Neuronal stem cell (in vitro differentiated cells): ENCODE data around the gene FCHO1.

Experiments
- DNase-seq: peaks from one replicate; pipeline ENCODE4 v3.0.0-alpha.2; 2013; ENCODE audit warnings: low spot score
- H2AFZ ChIP-seq: one replicate; pipeline ENCODE4 v1.6.1; 2013; ENCODE audit warnings: mild to moderate bottlenecking, low read length, inconsistent platforms
- H2AK5ac ChIP-seq: 2 replicates; pipeline ENCODE4 v1.6.1; 2013; ENCODE audit warnings: low read depth, mild to moderate bottlenecking, inconsistent platforms, low read length, moderate library complexity, mixed read lengths
- H2BK120ac ChIP-seq: 2 replicates; pipeline ENCODE4 v1.6.1; 2013; ENCODE audit warnings: low read depth, mild to moderate bottlenecking, inconsistent platforms, low read length, moderate library complexity, mixed read lengths
- H2BK12ac ChIP-seq: one replicate; pipeline ENCODE4 v1.6.1; 2013; ENCODE audit warnings: low read length, inconsistent platforms
- H2BK15ac ChIP-seq: 2 replicates; pipeline ENCODE4 v1.6.1; 2013; ENCODE audit warnings: mild to moderate bottlenecking, low read length, inconsistent platforms, mixed read lengths
- H2BK5ac ChIP-seq: one replicate; pipeline ENCODE4 v1.6.1; 2013; ENCODE audit warnings: inconsistent platforms, mild to moderate bottlenecking, low read length, moderate library complexity
- H3K14ac ChIP-seq: one replicate; pipeline ENCODE4 v1.6.1; 2013; ENCODE audit warnings: low read length, inconsistent platforms
- H3K18ac ChIP-seq: 2 replicates; pipeline ENCODE4 v1.6.1; 2013; ENCODE audit warnings: low read length, inconsistent platforms
- H3K23ac ChIP-seq: 2 replicates; pipeline ENCODE4 v1.6.1; 2013; ENCODE audit warnings: low read depth, mild to moderate bottlenecking, mixed read lengths, low read length, inconsistent platforms; ENCODE audit not compliant: poor library complexity
- H3K27ac ChIP-seq: replicated peaks from 3 replicates; pipeline ENCODE4 v1.5.1; 2013; ENCODE audit warnings: low read length, inconsistent platforms
- H3K27me3 ChIP-seq, 3 experiments: 2 replicates each; pipeline ENCODE4 v1.6.1; 2013; ENCODE audit warnings: low read length in 3 of 3, mild to moderate bottlenecking in 2 of 3, inconsistent platforms in 1 of 3, low read depth in 1 of 3, mixed read lengths in 1 of 3, moderate library complexity in 1 of 3; ENCODE audit not compliant: control insufficient read depth in 3 of 3, insufficient read depth in 3 of 3
- H3K36me3 ChIP-seq, 2 donors: replicated peaks in 1 of 2; 2 replicates each; pipeline ENCODE4 v1.6.1; 2013; ENCODE audit warnings: low read length in 2 of 2; ENCODE audit not compliant: control insufficient read depth in 2 of 2, insufficient read depth in 2 of 2
- H3K4ac ChIP-seq: 2 replicates; pipeline ENCODE4 v1.6.1; 2013; ENCODE audit warnings: inconsistent platforms, mild to moderate bottlenecking, low read length, moderate library complexity
- H3K4me1 ChIP-seq, 2 donors: 1 replicate in 1 of 2; 2 replicates in 1 of 2; pipeline ENCODE4 v1.6.1; 2013; ENCODE audit warnings: low read length in 2 of 2, low read depth in 1 of 2; ENCODE audit not compliant: control insufficient read depth in 2 of 2, insufficient read depth in 1 of 2
- H3K4me2 ChIP-seq: one replicate; pipeline ENCODE4 v1.6.1; 2013; ENCODE audit warnings: mild to moderate bottlenecking, low read length, inconsistent platforms; ENCODE audit not compliant: insufficient read depth, poor library complexity, severe bottlenecking
- H3K4me3 ChIP-seq, 2 donors: 2 replicates each; pipeline ENCODE4 v1.5.1; 2013; ENCODE audit warnings: low read length in 2 of 2, mild to moderate bottlenecking in 2 of 2, inconsistent platforms in 1 of 2, moderate library complexity in 1 of 2
- H3K79me1 ChIP-seq: one replicate; pipeline ENCODE4 v1.6.1; 2013; ENCODE audit warnings: low read depth, mild to moderate bottlenecking, inconsistent platforms, low read length, moderate library complexity
- H3K9ac ChIP-seq: one replicate; pipeline ENCODE4 v1.6.1; 2013; ENCODE audit warnings: mild to moderate bottlenecking, low read depth, low read length, inconsistent platforms; ENCODE audit not compliant: poor library complexity
- H3K9me3 ChIP-seq, 2 donors: replicated peaks in 1 of 2; 2 replicates each; pipeline versions ENCODE3 to v1.6.1; 2013; ENCODE audit warnings: low read length in 2 of 2, mild to moderate bottlenecking in 2 of 2, inconsistent platforms in 1 of 2, low read depth in 1 of 2, mixed read lengths in 1 of 2, moderate library complexity in 1 of 2; ENCODE audit not compliant: control insufficient read depth in 2 of 2, insufficient read depth in 1 of 2
- H4K8ac ChIP-seq: one replicate; pipeline ENCODE4 v1.6.1; 2013; ENCODE audit warnings: low read depth, mild to moderate bottlenecking, inconsistent platforms, low read length, moderate library complexity
- H4K91ac ChIP-seq: one replicate; pipeline ENCODE4 v1.6.1; 2013; ENCODE audit warnings: low read length, low read depth, mild to moderate bottlenecking, inconsistent platforms; ENCODE audit not compliant: poor library complexity
- WGBS, 2 donors: extraction: QIAGEN DNeasy Blood & Tissue Kit; methylation state at CpG; one replicate each; pipeline ENCODE4 v1.1.7; 2013; ENCODE audit warnings: missing lambda C conversion rate in 2 of 2, mixed read lengths in 1 of 2; ENCODE audit not compliant: insufficient read length in 2 of 2, insufficient replicate concordance in 1 of 2; ENCODE audit errors: extremely low coverage in 2 of 2; 5-methylcytosine and 5-hydroxymethylcytosine counted together

FCHO1 gene

GRCh38 chr19:17834350-17835181 lies 83.3 kb downstream of the FCHO1 start:
- Histone ChIP-seq H3K27ac (peak overlapping the region; percentile 27), H3K4me3 (no peak overlapping the region), H2BK120ac (no peak overlapping the region), H2BK12ac (no peak overlapping the region), H3K4me1 (peaks cover 7 to 19% of the 10 kb centered on the region in 2 donors), H4K91ac (no peak overlapping the region), H2AK5ac (peak overlapping the region; percentile 59), H3K4me2 (no peak overlapping the region), H3K9ac (peak overlapping the region; percentile 16), H3K18ac (peak overlapping the region; percentile 82), H4K8ac (no peak overlapping the region), H3K27me3 (peaks cover 0 to 5% (median 2%) of the 10 kb centered on the region in 3 experiments), H3K23ac (no peak overlapping the region), H3K9me3 (no peaks in the 10 kb centered on the region), H2BK15ac (peak overlapping the region; percentile 56), H3K36me3 (no peaks in the 10 kb centered on the region), H2BK5ac (peak overlapping the region; percentile 68), H3K4ac (no peak overlapping the region), H2AFZ (peak overlapping the region; percentile 39), H3K14ac (no peak overlapping the region), H3K79me1 (no peaks in the 10 kb centered on the region)
- DNase-seq = no peak
- no CpG with 5 or more reads among the region's 27 CpGs for WGBS, 2 donors

DNA sequence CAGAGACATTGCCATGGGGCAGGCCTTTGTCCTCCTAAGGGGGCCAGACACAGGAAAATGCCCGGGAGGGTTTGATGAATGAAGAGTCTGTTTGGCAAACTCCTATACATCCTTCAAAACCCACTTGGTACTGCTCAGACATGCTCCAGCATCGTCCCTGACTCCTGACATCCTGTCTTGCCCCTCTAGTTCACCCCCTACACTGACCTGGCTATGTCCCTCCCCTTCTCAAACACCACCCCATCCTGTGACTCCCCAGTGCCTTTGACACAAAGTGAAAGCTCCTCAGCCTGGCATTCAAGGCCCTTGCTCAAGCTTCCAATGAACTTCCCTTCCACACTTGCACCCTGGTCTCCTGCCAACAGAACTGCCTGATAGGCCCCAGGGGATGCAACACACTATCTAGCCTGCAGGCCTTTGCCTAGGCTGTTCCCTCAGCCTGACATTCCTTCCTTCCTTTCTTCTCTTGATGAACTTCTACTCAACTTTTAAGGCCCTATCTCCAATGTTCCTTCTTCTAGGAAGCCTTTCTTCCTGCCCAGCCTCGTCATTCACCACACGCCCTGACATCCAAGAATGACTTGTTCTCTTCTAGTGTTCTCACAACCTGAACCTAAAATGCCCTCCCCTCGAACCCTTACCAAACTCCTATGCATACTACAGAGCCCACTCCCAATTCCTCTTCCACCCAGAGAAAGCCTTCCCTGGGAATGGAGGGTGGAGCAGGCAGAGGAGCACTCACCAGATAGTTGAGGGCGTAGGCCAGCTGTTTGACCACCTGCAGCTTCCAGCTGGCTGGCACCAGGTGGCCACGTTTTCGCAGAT lies 84.1 kb downstream of the FCHO1 start:
- Histone ChIP-seq H2BK15ac (peak overlapping the region; percentile 54), H3K9me3 (no peaks in the 10 kb centered on the region), H3K27me3 (peaks cover 0 to 5% (median 5%) of the 10 kb centered on the region in 3 experiments), H3K36me3 (no peaks in the 10 kb centered on the region), H3K4me1 (peaks cover 7 to 15% of the 10 kb centered on the region in 2 donors), H3K4me2 (no peak overlapping the region), H2BK5ac (peak overlapping the region; percentile 68), H2BK120ac (no peak overlapping the region), H2BK12ac (peak overlapping the region; percentile 16), H3K4me3 (no peak overlapping the region), H3K79me1 (no peaks in the 10 kb centered on the region), H4K8ac (no peak overlapping the region), H3K23ac (no peak overlapping the region), H3K14ac (no peak overlapping the region), H3K4ac (no peak overlapping the region), H4K91ac (no peak overlapping the region), H3K27ac (no peak overlapping the region), H2AFZ (peak overlapping the region; percentile 39), H3K9ac (peak overlapping the region; percentile 16), H2AK5ac (peak overlapping the region; percentile 47), H3K18ac (peak overlapping the region; percentile 72)
- DNase-seq = no peak
- no CpG with 5 or more reads among the region's 8 CpGs for WGBS, 2 donors

DNA sequence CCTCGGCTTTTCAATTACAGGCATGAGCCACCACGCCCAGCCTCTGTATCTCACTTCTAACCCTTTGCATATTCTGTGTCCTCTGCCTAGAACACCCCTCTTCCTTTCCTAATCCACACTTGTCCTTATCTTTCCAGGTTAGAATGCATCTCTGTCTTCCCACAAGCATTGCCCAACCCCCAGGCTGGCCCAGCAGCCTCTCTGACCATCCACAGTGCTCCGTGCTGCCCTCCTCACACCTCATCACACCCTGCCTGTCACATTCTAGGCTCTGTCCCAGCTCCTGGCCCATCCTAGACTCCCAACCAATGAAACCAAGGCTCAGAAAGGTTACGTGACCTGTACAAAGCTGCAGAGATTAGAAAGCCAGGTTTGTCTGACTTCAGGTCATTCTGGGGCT lies 85.3 kb downstream of the FCHO1 start:
- Histone ChIP-seq H2AK5ac (no peak overlapping the region), H2BK120ac (no peak overlapping the region), H3K36me3 (no peaks in the 10 kb centered on the region), H3K27me3 (peaks cover 0 to 14% (median 5%) of the 10 kb centered on the region in 3 experiments), H2BK5ac (no peak overlapping the region), H2BK12ac (no peak overlapping the region), H3K9me3 (no peaks in the 10 kb centered on the region), H3K4me3 (no peak overlapping the region), H3K4me2 (no peak overlapping the region), H3K4ac (no peak overlapping the region), H3K14ac (no peak overlapping the region), H3K18ac (no peak overlapping the region), H3K23ac (no peak overlapping the region), H4K8ac (no peak overlapping the region), H2AFZ (no peak overlapping the region), H3K9ac (no peak overlapping the region), H3K79me1 (no peaks in the 10 kb centered on the region), H3K4me1 (peaks cover 11 to 16% of the 10 kb centered on the region in 2 donors), H3K27ac (no peak overlapping the region), H4K91ac (no peak overlapping the region), H2BK15ac (no peak overlapping the region)
- WGBS, 2 donors = no CpG with 5 or more reads among the region's 4 CpGs
- DNase-seq = no peak

DNA sequence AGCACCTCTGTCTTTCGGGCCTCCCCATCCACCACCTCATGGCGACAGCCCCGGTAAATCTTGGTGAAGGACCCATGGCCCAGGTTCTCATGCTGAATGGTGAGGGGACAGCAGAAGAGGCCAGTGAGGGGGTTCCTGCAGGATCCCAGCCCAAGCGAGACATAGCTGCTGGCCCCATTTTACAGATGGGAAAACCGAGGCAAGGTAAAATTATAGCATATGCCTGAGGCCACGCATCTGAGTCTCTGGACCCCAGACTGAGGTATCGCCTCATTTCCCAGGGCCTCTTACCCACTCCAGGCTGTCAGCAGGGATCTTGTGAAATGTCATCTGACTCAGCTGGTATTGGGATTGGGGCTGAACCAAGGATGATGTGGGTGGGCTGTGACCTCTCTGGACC lies 86.7 kb downstream of the FCHO1 start:
- no peak overlapping the region for H2BK5ac ChIP-seq
- peaks cover 0 to 22% (median 5%) of the 10 kb centered on the region in 3 experiments for H3K27me3 ChIP-seq
- H3K4ac ChIP-seq = no peak overlapping the region
- no peak overlapping the region for H3K18ac ChIP-seq
- no peak overlapping the region for H2BK15ac ChIP-seq
- H3K9me3 ChIP-seq = no peaks in the 10 kb centered on the region
- no peak overlapping the region for H3K27ac ChIP-seq
- no peak overlapping the region for H2BK120ac ChIP-seq
- peaks cover 11 to 19% of the 10 kb centered on the region in 2 donors for H3K4me1 ChIP-seq
- H3K79me1 ChIP-seq = no peaks in the 10 kb centered on the region
- H3K36me3 ChIP-seq = no peaks in the 10 kb centered on the region
- no CpG with 5 or more reads among the region's 7 CpGs for WGBS, 2 donors
- no peak overlapping the region for H3K14ac ChIP-seq
- no peak overlapping the region for H4K8ac ChIP-seq
- H4K91ac ChIP-seq = no peak overlapping the region
- H2AK5ac ChIP-seq = no peak overlapping the region
- H3K23ac ChIP-seq = no peak overlapping the region
- no peak for DNase-seq
- no peak overlapping the region for H3K9ac ChIP-seq
- H2AFZ ChIP-seq = no peak overlapping the region
- H3K4me3 ChIP-seq = no peak overlapping the region
- no peak overlapping the region for H2BK12ac ChIP-seq
- no peak overlapping the region for H3K4me2 ChIP-seq
